Neuronal stem cell (in vitro differentiated cells): Measurements from ENCODE around the gene RASGEF1B.

Source experiments
- DNase-seq: peaks from one replicate; pipeline ENCODE4 v3.0.0-alpha.2; 2013; ENCODE audit warnings: low spot score
- H2AFZ ChIP-seq: one replicate; pipeline ENCODE4 v1.6.1; 2013; ENCODE audit warnings: mild to moderate bottlenecking, low read length, inconsistent platforms
- H2AK5ac ChIP-seq: 2 replicates; pipeline ENCODE4 v1.6.1; 2013; ENCODE audit warnings: low read depth, mild to moderate bottlenecking, inconsistent platforms, low read length, moderate library complexity, mixed read lengths
- H2BK120ac ChIP-seq: 2 replicates; pipeline ENCODE4 v1.6.1; 2013; ENCODE audit warnings: low read depth, mild to moderate bottlenecking, inconsistent platforms, low read length, moderate library complexity, mixed read lengths
- H2BK12ac ChIP-seq: one replicate; pipeline ENCODE4 v1.6.1; 2013; ENCODE audit warnings: low read length, inconsistent platforms
- H2BK15ac ChIP-seq: 2 replicates; pipeline ENCODE4 v1.6.1; 2013; ENCODE audit warnings: mild to moderate bottlenecking, low read length, inconsistent platforms, mixed read lengths
- H2BK5ac ChIP-seq: one replicate; pipeline ENCODE4 v1.6.1; 2013; ENCODE audit warnings: inconsistent platforms, mild to moderate bottlenecking, low read length, moderate library complexity
- H3K14ac ChIP-seq: one replicate; pipeline ENCODE4 v1.6.1; 2013; ENCODE audit warnings: low read length, inconsistent platforms
- H3K18ac ChIP-seq: 2 replicates; pipeline ENCODE4 v1.6.1; 2013; ENCODE audit warnings: low read length, inconsistent platforms
- H3K23ac ChIP-seq: 2 replicates; pipeline ENCODE4 v1.6.1; 2013; ENCODE audit warnings: low read depth, mild to moderate bottlenecking, mixed read lengths, low read length, inconsistent platforms; ENCODE audit not compliant: poor library complexity
- H3K27ac ChIP-seq: replicated peaks from 3 replicates; pipeline ENCODE4 v1.5.1; 2013; ENCODE audit warnings: low read length, inconsistent platforms
- H3K27me3 ChIP-seq, 3 experiments: 2 replicates each; pipeline ENCODE4 v1.6.1; 2013; ENCODE audit warnings: low read length in 3 of 3, mild to moderate bottlenecking in 2 of 3, inconsistent platforms in 1 of 3, low read depth in 1 of 3, mixed read lengths in 1 of 3, moderate library complexity in 1 of 3; ENCODE audit not compliant: control insufficient read depth in 3 of 3, insufficient read depth in 3 of 3
- H3K36me3 ChIP-seq, 2 donors: replicated peaks in 1 of 2; 2 replicates each; pipeline ENCODE4 v1.6.1; 2013; ENCODE audit warnings: low read length in 2 of 2; ENCODE audit not compliant: control insufficient read depth in 2 of 2, insufficient read depth in 2 of 2
- H3K4ac ChIP-seq: 2 replicates; pipeline ENCODE4 v1.6.1; 2013; ENCODE audit warnings: inconsistent platforms, mild to moderate bottlenecking, low read length, moderate library complexity
- H3K4me1 ChIP-seq, 2 donors: 1 replicate in 1 of 2; 2 replicates in 1 of 2; pipeline ENCODE4 v1.6.1; 2013; ENCODE audit warnings: low read length in 2 of 2, low read depth in 1 of 2; ENCODE audit not compliant: control insufficient read depth in 2 of 2, insufficient read depth in 1 of 2
- H3K4me2 ChIP-seq: one replicate; pipeline ENCODE4 v1.6.1; 2013; ENCODE audit warnings: mild to moderate bottlenecking, low read length, inconsistent platforms; ENCODE audit not compliant: insufficient read depth, poor library complexity, severe bottlenecking
- H3K4me3 ChIP-seq, 2 donors: 2 replicates each; pipeline ENCODE4 v1.5.1; 2013; ENCODE audit warnings: low read length in 2 of 2, mild to moderate bottlenecking in 2 of 2, inconsistent platforms in 1 of 2, moderate library complexity in 1 of 2
- H3K79me1 ChIP-seq: one replicate; pipeline ENCODE4 v1.6.1; 2013; ENCODE audit warnings: low read depth, mild to moderate bottlenecking, inconsistent platforms, low read length, moderate library complexity
- H3K9ac ChIP-seq: one replicate; pipeline ENCODE4 v1.6.1; 2013; ENCODE audit warnings: mild to moderate bottlenecking, low read depth, low read length, inconsistent platforms; ENCODE audit not compliant: poor library complexity
- H3K9me3 ChIP-seq, 2 donors: replicated peaks in 1 of 2; 2 replicates each; pipeline versions ENCODE3 to v1.6.1; 2013; ENCODE audit warnings: low read length in 2 of 2, mild to moderate bottlenecking in 2 of 2, inconsistent platforms in 1 of 2, low read depth in 1 of 2, mixed read lengths in 1 of 2, moderate library complexity in 1 of 2; ENCODE audit not compliant: control insufficient read depth in 2 of 2, insufficient read depth in 1 of 2
- H4K8ac ChIP-seq: one replicate; pipeline ENCODE4 v1.6.1; 2013; ENCODE audit warnings: low read depth, mild to moderate bottlenecking, inconsistent platforms, low read length, moderate library complexity
- H4K91ac ChIP-seq: one replicate; pipeline ENCODE4 v1.6.1; 2013; ENCODE audit warnings: low read length, low read depth, mild to moderate bottlenecking, inconsistent platforms; ENCODE audit not compliant: poor library complexity
- WGBS, 2 donors: extraction: QIAGEN DNeasy Blood & Tissue Kit; methylation state at CpG; one replicate each; pipeline ENCODE4 v1.1.7; 2013; ENCODE audit warnings: missing lambda C conversion rate in 2 of 2, mixed read lengths in 1 of 2; ENCODE audit not compliant: insufficient read length in 2 of 2, insufficient replicate concordance in 1 of 2; ENCODE audit errors: extremely low coverage in 2 of 2; 5-methylcytosine and 5-hydroxymethylcytosine counted together

The RASGEF1B gene

DNA sequence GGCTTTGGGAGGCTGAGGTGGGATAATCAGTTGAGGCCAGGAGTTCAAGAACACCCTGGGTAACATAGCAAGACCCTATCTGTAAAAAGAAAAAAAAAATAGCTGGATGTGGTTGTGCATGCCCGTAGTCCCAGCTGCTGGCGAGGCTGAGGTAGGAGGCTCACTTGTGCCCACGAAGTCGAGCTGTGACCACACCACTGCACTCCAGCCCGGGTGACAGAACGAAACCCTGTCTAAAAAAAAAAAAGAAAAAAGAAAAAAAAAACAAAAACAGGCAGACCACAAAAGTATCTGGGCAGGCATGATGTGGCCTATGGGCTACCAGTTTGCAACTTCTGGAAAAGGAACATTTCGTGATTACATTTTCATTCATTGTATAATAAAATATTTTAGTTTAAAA, 38.1 kb upstream of the RASGEF1B start:
- Histone ChIP-seq H2AFZ (no peak overlapping the region), H3K23ac (no peak overlapping the region), H3K36me3 (no peaks in the 10 kb centered on the region), H3K4me1 (peaks cover 5 to 7% of the 10 kb centered on the region in 2 donors), H3K4me2 (no peak overlapping the region), H2BK12ac (no peak overlapping the region), H4K8ac (no peak overlapping the region), H3K4me3 (no peak overlapping the region), H2BK120ac (no peak overlapping the region), H3K14ac (no peak overlapping the region), H3K9ac (no peak overlapping the region), H2AK5ac (no peak overlapping the region), H4K91ac (no peak overlapping the region), H2BK15ac (no peak overlapping the region), H3K4ac (no peak overlapping the region), H3K27me3 (no peaks in the 10 kb centered on the region), H2BK5ac (no peak overlapping the region), H3K27ac (no peak overlapping the region), H3K9me3 (no peaks in the 10 kb centered on the region), H3K79me1 (no peaks in the 10 kb centered on the region), H3K18ac (no peak overlapping the region)
- no CpG with 5 or more reads among the region's 7 CpGs for WGBS, 2 donors
- DNase-seq: no peak

DNA sequence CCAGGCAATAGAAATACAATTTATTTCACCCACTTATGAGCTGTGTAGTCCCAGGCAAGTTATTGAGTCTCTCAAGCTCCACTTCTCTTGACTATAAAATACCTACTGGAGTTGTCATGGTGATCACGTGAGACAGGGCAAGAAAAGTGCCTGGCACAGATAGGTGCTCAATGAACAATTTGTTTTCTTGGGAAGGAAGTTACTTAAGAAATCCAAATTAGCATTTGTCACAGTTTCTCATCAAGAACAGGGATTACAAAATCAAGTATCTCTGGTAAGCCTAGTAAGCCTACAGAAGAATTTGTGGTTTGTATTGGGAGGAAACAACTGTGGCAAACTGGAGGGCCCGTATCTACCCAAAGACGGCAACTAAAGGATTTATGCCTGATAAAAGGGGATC, 37.5 kb upstream of the RASGEF1B start:
- Histone ChIP-seq H2BK15ac (no peak overlapping the region), H3K4me2 (no peak overlapping the region), H2BK5ac (no peak overlapping the region), H3K27me3 (no peaks in the 10 kb centered on the region), H3K9ac (no peak overlapping the region), H3K23ac (no peak overlapping the region), H2AFZ (no peak overlapping the region), H3K36me3 (no peaks in the 10 kb centered on the region), H3K27ac (no peak overlapping the region), H3K4me1 (peaks cover 5 to 7% of the 10 kb centered on the region in 2 donors), H3K4ac (no peak overlapping the region), H4K91ac (no peak overlapping the region), H3K18ac (no peak overlapping the region), H4K8ac (no peak overlapping the region), H3K79me1 (no peaks in the 10 kb centered on the region), H3K14ac (no peak overlapping the region), H2AK5ac (no peak overlapping the region), H2BK12ac (no peak overlapping the region), H2BK120ac (no peak overlapping the region), H3K9me3 (no peaks in the 10 kb centered on the region), H3K4me3 (no peak overlapping the region)
- DNase-seq: no peak
- WGBS, 2 donors: no CpG with 5 or more reads among the region's 3 CpGs

DNA sequence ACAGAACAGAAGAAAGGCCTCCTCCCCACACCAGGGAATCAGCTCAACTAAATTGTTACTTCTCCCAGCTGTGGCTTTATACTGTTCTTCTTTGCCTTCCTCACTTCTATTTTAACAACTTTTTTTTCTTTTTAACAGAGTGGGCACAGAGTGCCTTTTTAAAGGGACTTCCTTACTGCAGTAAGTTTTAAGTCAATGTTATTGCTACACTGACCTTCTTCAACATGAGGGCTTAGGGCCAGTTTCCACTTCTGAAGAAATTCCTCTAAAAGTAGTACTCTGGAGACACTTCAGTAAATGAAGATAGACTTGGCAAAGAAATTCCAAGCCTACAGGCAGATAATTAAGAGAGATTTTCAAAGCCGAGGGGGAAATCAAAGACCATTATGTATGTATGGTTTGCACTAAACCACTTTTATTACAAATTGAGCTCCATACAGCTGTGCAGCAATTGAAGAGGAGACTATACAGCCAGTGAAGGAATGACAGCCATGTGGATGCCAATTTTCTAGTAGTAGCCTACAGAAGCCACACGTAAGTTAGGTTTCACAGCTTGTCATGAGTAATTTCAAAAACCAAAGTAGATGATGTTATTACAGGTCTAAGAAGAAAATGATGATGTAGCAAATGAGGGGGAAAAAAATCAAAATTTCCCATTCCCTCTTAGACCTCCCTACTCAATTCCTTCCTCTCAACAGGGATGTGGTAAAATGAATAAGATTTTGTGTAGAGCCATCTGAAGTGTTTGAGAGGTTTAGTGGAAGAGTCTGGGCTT, 36.9 kb upstream of the RASGEF1B start:
- H3K27me3 ChIP-seq: no peaks in the 10 kb centered on the region
- no peak overlapping the region for H3K23ac ChIP-seq
- H3K14ac ChIP-seq: no peak overlapping the region
- WGBS, 2 donors: no CpG with 5 or more reads among the region's 2 CpGs
- H3K4me1 ChIP-seq: peaks cover 5 to 6% of the 10 kb centered on the region in 2 donors
- H3K4me3 ChIP-seq: no peak overlapping the region
- no peak overlapping the region for H2BK12ac ChIP-seq
- H2AK5ac ChIP-seq: no peak overlapping the region
- H2BK15ac ChIP-seq: no peak overlapping the region
- DNase-seq: no peak
- no peak overlapping the region for H2AFZ ChIP-seq
- H2BK5ac ChIP-seq: no peak overlapping the region
- no peak overlapping the region for H3K9ac ChIP-seq
- no peaks in the 10 kb centered on the region for H3K79me1 ChIP-seq
- no peak overlapping the region for H3K4me2 ChIP-seq
- H3K4ac ChIP-seq: no peak overlapping the region
- no peak overlapping the region for H2BK120ac ChIP-seq
- no peak overlapping the region for H3K27ac ChIP-seq
- H4K8ac ChIP-seq: no peak overlapping the region
- H4K91ac ChIP-seq: no peak overlapping the region
- no peaks in the 10 kb centered on the region for H3K36me3 ChIP-seq
- no peaks in the 10 kb centered on the region for H3K9me3 ChIP-seq
- H3K18ac ChIP-seq: no peak overlapping the region

DNA sequence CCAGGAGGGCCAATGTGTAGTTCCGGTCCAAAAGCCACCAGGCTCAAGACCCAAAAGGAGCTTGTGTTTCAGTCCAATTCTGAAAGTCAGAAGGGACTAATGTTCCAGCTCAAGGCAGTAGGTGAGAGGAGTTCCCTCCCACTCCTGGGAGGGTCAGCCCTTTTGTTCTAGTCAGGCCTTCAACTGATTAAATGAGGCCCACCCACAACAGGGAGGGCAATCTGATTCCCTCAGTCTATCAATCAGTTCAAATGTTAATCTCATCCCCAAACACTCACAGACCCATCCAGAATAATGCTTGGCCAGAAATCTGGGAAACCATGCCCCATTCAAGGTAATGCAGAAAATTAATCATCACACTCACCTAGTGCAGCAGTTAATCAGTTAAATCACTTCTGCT, 35.8 kb upstream of the RASGEF1B start:
- no CpG with 5 or more reads among the region's 1 CpG for WGBS, 2 donors
- no peak for DNase-seq
- Histone ChIP-seq H3K4ac (no peak overlapping the region), H3K27me3 (no peaks in the 10 kb centered on the region), H2AK5ac (no peak overlapping the region), H3K36me3 (no peaks in the 10 kb centered on the region), H2BK120ac (no peak overlapping the region), H4K8ac (no peak overlapping the region), H2BK12ac (no peak overlapping the region), H2AFZ (no peak overlapping the region), H3K14ac (no peak overlapping the region), H3K79me1 (no peaks in the 10 kb centered on the region), H3K4me2 (no peak overlapping the region), H3K4me3 (no peak overlapping the region), H3K27ac (no peak overlapping the region), H3K18ac (no peak overlapping the region), H2BK15ac (no peak overlapping the region), H2BK5ac (no peak overlapping the region), H3K23ac (no peak overlapping the region), H3K9ac (no peak overlapping the region), H4K91ac (no peak overlapping the region), H3K9me3 (no peaks in the 10 kb centered on the region), H3K4me1 (peaks cover 2 to 3% of the 10 kb centered on the region in 2 donors)
